NCI-H748 (cell line): ENCODE measurements around the gene MPDU1.
"Not testable (repeated sequence)": the region's sequence is repeated elsewhere in the genome, so short reads cannot be mapped to it uniquely, and the experiment has no call there.

Experiments used
- DNase-seq: peaks from one replicate; lab custom pipeline; 2025; ENCODE audit not compliant: unreplicated experiment; lab: John Stamatoyannopoulos, UW

MPDU1 gene

DNA sequence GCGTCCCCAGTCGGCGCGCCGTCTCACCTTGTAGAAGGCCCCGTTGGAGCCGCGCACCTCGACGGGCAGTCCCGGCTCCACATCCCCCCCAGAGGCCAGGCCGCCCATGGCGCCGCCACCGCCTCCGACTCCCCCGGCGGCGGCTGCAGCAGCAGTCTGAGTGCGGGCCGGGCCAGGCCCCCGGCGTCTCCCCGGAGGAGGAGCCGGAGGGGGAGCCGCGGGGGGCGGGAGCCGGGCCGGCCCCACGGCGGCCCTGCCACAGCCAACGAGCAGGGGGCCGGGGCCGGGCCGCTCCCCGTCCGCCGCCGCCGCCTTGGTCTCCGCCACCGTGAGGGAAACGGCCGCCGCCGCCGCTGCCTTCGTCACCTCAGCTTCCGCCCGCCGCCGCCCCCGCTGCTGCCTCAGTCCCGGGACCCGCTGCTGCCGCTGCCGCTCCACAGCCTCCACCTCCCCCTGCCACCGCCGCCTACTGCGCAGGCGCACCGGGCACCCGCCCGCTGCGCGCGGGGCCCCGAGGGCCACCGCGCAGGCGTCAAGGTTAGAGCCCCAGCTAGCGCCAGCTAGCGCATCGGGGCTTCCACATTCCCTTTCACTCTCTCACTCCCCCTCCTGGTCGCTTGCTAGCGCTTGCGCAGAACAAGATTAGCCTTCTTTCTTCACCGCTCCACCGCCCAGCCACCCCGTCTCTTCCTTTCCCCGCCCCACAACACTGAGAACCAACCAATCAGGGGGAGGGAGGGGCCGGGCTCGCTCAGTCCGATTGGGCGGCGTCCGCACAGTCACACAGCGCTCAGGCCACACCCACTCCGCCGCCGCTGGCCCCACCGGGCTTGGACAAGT, 31.0 kb downstream of the MPDU1 start, which contains the start of gene FXR2:
Gene FXR2 (minus strand): TSS at position 473 of the 840 bp plus-strand sequence. CDS start 365 bp downstream, at position 108.
- DNase-seq: peak; percentile 100

DNA sequence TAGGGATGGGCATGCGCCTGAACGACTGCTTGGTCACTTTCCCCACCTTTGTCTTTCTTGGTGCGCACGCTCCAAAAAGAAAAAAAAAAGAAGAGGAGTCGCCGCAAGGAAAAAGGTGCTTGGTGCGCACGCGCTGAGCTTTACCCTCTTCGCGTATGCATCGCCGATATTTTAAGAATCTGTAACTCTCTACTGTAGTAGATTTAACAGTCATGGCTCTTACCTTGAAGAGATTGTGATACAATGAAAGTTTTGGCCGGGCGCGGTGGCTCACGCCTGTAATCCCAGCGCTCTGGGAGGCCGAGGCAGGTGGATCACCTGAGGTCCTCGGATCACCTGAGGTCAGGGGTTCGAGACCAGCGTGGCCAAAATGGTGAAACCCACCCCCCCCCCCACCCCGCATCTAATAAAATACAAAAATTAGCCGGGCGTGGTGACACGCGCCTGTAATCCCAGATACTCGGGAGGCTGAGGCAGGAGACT, 31.7 kb downstream of the MPDU1 start:
- no peak for DNase-seq

DNA sequence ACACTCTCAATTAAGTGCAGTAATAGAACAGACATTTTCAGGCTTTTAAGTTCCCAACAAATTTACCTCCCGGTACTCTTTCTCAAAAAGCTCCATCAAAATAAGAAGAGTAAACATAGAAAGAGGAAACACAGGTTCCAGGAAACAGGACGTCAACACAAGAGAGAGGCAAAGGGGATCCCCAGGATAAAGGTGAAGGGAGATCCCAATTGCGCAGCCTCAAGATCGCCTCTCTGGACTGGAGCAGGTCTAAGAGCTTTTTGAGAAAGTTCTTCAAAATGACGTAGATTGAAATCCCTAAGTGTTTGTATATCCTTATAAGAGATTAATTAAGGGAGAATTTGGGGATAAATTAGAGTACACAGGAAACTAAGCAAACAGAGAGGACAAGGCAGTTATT, 35.0 kb downstream of the MPDU1 start:
- DNase-seq: no peak

DNA sequence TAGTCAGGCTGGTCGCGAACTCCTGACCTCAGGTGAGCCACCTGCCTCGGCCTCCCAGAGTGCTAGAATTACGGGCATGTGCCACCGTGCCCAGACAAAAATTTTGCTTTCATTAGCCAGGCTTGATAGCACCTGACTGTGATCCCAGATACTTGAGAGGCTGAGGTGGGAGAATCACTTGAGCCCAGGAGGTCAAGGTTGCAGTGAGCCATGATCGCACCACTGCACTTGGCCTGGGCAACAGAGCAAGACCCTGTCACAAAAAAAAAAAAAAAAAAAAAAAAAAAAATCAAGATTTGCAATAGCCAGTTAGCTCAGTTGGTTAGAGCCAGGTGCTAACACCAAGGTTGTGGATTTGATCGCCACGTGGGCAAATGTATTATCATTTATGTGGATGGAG, 37.2 kb downstream of the MPDU1 start:
- no peak for DNase-seq

DNA sequence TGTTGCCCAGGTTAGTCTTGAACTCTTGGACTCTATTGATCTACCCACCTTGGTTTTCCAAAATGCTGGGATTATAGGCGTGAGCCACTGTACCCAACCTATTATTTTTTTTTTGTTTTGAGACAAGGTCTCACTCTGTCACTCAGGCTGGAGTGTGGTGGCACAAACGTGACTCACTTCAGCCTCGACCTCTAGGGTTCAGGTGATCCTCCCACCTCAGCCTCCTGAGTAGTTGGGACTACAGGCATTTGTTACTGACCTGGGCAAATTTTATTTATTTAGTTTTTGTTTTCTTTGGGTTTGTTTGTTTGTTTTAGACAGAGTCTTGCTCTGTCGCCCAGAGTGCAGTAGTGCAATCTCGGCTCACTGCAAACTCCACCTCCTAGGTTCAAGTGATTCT, 40.0 kb downstream of the MPDU1 start:
- no peak for DNase-seq

DNA sequence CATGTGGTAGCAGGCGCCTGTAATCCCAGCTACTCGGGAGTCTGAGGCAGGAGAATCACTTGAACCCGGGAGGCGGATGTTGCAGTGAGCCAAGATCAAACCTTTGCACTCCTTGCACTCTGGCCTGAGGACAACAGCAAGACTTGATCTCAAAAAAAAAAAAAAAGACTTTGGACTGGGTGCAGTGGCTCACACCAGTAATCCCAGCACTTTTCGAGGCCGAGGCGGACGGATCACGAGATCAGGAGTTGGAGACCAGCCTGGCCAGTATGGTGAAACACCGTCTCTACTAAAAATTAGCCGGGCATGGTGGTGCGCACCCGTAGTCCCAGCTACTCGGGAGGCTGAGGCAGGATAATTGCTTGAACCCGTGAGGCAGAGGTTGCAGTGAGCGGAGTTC, 42.1 kb downstream of the MPDU1 start:
- DNase-seq: not testable (repeated sequence)

DNA sequence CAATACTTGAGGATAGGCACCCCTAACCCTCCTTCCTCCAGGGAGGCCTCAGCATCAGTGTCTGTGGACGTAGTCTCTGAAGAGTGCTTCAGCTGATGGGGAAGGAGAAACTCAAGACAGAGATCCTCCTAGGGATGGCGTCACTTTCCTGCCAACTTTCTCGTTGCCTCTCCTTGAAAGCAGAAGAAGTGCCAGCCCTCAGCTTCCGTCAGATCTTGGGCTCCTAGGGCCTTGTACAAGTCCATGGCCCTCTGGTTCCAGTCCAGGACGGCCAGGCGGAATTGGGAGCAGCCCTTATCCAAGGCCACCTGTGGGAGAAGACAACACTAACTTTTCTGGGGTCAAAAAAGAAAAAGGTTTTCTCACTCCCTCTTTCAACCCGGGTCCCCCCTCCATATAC, 42.7 kb downstream of the MPDU1 start:
- no peak for DNase-seq

DNA sequence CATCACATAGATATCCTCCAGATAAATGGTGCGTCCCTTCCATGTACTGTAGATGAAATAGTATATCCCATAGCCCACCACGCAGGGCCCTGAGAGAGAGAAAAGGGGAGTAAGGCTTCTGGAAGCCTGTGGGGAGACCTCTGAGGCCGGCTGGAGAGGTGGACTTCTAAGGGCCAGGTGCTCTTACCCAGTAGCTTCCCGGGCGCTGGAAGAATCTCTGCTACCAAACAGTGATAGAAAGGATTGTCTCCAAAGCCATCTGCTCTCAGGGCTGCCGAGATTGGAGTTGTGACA, 43.3 kb downstream of the MPDU1 start:
- no peak for DNase-seq

DNA sequence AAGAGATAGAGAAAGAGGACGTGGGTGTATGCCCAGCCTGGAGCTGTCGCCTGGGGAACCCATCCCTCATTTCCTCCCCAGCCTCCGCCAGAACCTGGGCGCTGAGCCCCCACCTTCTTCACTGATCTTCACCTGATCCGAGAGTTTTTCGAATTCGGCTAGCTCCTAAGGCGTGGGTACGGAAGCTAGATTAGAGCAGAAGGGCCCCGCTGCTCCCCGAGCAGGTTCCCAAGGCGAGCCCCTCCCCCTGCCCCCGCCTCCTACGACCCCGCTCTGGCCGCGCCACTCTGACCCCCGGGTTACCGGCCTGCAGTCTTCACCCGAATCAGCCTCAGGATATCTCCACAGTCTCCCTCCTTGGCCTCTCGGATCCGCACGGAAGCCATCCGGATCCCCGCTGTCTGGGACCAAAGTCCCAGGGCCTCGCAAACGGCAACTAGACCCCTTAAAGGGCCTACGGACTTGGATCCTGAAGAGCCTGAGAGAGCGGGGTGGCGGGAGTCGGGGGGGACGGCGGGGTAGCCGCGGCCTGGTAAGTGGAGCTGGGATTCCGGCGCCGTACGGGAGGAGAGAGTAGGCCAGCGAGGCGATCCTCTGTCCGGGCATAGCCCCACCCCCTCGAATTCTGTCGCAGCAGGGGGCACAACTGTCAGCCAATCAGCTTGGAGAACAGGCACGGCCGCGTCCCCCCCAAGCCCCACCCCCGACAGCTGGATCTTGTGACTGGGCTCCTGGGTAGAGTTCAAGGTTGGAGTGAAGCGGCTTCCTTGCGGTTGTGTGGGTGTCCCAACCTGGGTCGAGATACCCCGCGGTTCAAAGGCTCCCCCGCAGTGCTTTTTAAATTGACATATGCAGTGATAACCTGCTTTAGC, 43.8 kb downstream of the MPDU1 start, which contains the start of gene SAT2:
Gene SAT2 (minus strand): TSS at position 572 of the 872 bp plus-strand sequence. CDS start 186 bp downstream, at position 386.
- peak; percentile 92 for DNase-seq

DNA sequence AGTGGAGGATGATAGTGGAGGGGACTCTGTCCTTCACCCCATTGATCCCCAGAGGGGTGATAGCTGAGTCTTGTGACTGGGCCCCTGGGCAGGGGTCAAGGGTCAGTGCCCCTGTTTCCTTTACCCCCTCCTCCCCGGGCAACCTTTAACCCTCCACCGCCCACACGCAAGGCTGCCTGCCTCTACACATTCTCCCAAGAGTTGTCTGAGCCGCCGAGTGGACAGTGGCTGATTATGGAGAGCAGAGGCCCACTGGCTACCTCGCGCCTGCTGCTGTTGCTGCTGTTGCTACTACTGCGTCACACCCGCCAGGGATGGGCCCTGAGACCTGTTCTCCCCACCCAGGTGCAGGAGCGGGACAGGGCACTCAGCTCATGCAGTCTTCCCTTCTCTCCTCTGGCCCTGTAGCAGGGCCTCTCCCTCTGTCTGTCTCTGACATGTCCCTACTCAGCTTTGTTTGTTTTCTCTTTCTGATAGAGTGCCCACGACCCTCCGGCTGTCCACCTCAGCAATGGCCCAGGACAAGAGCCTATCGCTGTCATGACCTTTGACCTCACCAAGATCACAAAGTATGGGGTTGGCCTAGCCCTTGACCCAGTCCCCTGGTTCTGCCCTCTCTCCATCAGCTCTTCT, 46.4 kb downstream of the MPDU1 start, which contains the start of gene SHBG:
Gene SHBG (plus strand): TSS at position 197 of the 633 bp plus-strand sequence. CDS start 38 bp downstream, at position 235.
- DNase-seq: no peak

DNA sequence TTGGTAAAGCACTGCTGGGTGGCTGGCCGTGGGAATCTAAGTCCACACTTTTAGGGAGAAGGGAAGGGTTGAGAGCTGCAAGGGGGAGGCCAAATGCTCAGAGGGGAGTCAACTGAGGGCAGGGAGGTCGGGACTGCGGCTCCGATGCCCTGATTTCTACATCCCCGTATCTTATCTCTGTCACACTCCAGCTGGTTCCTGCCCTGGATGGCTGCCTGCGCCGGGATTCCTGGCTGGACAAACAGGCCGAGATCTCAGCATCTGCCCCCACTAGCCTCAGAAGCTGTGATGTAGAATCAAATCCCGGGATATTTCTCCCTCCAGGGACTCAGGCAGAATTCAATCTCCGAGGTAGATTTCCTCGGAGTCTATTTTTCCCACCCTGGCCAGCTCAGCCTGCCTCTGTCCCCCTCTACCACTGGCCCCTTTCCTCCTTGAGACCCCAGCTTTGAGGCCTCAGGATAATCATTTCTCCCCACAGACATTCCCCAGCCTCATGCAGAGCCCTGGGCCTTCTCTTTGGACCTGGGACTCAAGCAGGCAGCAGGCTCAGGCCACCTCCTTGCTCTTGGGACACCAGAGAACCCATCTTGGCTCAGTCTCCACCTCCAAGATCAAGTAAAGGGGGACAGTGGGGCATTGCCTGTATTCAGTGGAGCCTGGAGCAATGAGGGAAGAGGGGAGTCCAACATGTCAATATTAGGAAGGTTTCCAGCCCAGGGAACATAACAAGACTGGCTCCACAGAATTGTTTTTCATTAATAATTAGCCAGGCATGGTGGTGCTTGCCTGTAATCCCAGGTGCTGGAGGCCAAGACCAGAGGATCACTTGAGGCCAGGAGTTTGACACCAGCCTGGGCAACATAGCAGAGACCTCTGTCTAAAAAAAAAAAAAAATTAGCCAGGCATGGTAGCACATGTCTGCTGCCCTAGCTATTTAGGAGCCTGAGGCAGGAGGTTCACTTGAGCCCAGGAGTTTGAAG, 48.0 kb downstream of the MPDU1 start:
- DNase-seq: no peak

DNA sequence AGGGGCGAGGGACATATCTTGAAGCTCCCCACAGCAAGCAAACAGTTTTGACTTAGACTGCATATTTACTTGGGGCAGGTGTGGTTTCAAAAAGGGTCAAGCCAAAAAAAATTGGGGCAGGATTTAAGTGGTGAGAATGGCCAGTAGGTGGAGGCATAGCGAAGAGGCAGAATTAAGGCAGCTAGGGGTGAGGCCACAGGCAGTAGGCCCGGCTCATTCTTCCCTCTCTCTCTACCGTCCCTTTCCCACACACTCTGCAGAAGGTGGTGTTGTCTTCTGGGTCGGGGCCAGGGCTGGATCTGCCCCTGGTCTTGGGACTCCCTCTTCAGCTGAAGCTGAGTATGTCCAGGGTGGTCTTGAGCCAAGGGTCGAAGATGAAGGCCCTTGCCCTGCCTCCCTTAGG, 48.8 kb downstream of the MPDU1 start:
- DNase-seq: peak; percentile 57

DNA sequence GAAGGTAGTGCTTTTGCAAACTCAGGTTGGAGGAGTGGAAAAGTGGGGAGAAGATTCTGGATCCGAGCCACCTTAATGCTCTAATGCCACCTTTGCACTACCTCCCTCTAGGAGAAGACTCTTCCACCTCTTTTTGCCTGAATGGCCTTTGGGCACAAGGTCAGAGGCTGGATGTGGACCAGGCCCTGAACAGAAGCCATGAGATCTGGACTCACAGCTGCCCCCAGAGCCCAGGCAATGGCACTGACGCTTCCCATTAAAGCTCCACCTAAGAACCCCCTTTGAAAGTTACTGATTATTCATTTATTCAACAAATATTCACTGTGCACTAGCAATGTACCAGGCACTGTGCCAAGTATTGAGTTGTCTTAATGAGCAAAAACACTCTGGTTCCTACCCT, 49.4 kb downstream of the MPDU1 start:
- no peak for DNase-seq

DNA sequence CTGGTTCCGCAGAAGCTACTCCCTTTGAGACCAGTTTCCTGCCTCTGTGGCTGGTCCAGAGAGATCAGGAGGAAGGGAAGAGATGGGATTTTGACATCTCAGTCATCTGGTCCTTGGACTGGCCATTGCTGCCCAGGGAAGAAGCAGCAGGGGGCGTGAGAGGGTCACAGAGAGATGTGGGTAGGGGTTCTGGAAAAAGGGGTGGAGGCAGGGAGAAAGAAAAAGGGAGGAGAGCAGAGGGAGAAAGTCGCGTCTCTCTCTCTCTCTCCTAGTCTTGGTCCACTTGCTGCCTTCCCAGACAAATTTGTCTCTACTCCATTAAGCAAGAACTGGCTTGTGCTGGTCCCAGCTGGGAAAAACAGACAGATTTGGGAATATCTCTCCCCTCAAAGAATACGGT, 50.7 kb downstream of the MPDU1 start:
- DNase-seq: peak; percentile 57

DNA sequence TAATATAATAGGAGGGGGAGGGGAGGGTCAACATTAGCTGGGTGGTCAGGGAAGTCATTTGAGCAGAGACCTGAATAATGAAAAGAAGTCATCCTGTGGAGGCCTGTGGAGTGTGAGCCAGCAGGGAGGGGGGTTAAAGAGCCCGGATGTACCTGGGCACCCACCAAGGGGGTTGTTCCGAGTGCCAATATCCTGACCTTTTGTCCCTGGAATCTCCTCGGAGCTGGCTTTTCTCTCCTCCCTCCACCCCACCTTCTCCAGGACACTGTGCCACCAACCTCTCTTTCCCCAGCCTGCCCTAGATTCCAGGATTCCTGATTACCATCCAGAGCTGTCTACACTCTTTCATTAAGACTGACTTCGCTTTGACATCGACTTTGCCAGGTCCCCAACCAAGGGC, 52.5 kb downstream of the MPDU1 start:
- DNase-seq: no peak
